Loucy (cell line): ENCODE data around the gene ARNT2.

ENCODE experiments used
- CTCF ChIP-seq: fragments of 200-600 bp; sonication (generic); conservative IDR thresholded peaks from 2 replicates; pipeline ENCODE4 v1.5.1; 2014; ENCODE audit warnings: mild to moderate bottlenecking, antibody characterized with exemption, low read length
- EZH2phosphoT487 ChIP-seq: fragments of 200-600 bp; IDR thresholded peaks from 2 replicates; pipeline ENCODE4 v1.6.1; 2018; ENCODE audit warnings: antibody characterized with exemption, mild to moderate bottlenecking, moderate library complexity, borderline replicate concordance

DNA sequence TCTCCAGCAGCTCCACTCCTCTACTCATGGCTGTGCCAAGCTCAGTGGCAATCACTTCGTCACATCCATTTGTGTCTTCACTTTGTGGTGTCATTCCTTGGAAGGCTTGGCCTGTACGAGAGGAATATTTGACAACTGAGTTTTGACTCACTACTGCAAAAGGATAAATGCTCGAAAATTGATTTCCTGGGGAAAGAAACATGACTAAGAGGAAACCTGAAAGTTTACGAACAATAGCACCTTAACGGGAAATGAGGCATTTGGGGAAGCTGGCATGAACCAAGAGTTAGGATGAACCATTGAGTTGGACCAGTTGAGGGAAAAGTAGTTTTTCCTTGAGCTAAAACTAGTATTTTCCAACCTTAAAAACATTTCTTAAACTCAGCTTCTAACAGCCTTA lies 216.7 kb downstream of the ARNT2 start:
- TF ChIP-seq EZH2phosphoT487 (no peak), CTCF (no peak)
